HG02852 (cell line): ENCODE data around the gene C16orf89.
A peak's percentile ranks its signal among the peaks of the same experiment; 100 is the strongest.

Experiments
- ATAC-seq: cut with Tn5 transposase; IDR thresholded peaks from one replicate; pipeline ENCODE4 v1.9.1; 2021; ENCODE audit warnings: mild to moderate bottlenecking, moderate library complexity; ENCODE audit not compliant: unreplicated experiment

The C16orf89 gene

GRCh38 chr16:5033256-5034166, 32.2 kb downstream of the C16orf89 start, which contains the start of gene NAGPA:
Gene NAGPA (minus strand): TSS chr16:5033935. CDS start chr16:5033914, 21 bp downstream.
- ATAC-seq: peak; percentile 90

GRCh38 chr16:5032748-5033167, 33.0 kb downstream of the C16orf89 start:
- ATAC-seq: no peak

DNA sequence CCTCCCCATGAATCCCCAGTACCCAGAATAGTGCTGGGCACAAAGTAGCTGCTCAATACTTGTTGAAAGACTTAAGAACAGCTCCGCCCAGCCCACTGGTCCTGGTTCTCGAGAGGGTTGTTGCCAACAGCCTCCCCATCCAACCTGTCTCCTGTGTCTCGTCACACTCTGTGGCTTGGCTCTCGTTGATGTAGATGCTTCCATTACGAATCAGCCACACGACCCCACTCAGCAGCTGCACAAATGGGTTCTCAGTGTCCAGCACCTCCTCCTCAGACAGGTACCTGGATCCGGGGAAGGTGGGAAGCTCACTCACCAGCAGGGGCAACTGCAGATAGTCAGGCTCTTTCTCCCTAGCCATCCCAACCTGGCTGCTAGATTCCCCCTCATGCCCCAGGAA, 34.2 kb downstream of the C16orf89 start:
- ATAC-seq: no peak

GRCh38 chr16:5030251-5030870, 35.4 kb downstream of the C16orf89 start:
- ATAC-seq: no peak

DNA sequence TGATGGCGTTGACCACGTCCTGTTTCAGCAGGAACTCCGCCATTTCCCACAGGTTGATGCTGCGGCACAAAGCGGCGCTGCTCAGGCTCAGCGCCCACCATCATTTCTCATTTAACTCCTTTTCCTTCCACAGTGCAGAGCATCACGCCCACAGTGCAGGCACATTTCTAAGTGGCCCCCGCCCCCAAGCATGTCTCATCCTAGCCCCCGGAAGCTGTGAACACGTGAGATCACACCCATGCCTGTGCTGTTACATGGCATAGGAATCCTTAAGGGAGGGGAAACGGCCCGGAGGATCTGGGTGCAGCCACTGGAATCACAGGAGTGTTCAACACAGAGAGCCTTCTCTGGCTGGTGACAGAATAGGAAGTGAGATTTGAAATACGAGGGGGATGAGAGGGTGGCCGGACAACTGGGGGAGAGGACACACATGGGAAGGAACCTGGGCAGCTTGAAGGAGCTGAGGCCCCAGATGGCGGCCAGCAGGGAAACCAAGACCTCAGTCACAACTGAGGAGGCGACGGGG, 36.7 kb downstream of the C16orf89 start:
- no peak for ATAC-seq

DNA sequence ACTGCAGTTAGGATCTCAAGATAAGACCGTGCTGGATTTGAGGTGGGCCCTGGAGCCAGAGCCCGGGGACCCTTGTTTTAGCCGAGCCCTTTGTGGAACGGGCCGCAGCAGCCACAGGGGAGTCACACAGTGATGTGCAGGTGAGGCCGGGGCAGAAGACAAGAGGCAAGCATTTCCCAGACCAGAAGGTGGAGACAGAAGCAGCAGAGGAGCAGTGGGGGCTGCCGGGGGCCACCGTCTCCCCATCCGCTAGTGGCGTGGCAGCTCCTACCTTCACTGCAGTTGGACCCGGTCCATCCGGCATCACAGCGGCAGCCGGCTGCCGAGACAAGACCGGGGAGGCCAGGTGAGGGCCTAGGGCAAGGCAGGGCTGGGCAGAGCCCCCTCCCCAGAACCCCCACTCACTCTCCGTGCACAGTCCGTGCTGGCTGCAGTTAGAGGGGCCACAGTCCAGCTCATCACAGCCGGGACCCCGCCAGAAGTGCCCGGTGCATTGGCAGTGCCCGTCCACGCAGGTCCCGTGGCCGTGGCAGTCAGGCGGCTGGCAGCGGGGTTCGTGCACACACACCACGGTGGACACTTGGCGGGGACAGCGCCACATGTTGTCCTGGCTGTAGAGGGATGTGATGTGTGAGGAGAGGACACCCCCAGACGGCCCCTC, 38.1 kb downstream of the C16orf89 start:
- no peak for ATAC-seq

DNA sequence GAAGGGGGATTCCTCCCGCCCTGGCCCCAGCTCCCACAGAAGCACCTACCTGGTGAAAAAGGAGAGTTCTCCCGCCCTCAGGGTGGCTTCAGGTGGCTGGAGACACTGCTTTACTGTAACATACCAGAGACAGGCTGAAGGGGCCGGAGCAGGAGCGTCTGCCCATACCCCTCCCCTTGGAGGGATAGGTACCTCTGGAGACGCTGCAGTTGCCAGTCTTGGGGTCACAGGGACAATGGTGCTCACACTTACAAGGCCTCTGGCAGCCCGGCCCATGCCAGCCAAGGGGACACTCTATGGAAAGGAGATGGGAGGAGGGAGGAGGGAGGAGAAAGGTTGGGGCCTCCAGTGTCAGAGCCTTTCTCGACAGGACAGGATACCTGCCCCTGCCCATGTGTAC, 38.7 kb downstream of the C16orf89 start:
- no peak for ATAC-seq

- ATAC-seq: no peak
Measured at GRCh38 chr16:5026664-5027063, 39.1 kb downstream of the C16orf89 start.

DNA sequence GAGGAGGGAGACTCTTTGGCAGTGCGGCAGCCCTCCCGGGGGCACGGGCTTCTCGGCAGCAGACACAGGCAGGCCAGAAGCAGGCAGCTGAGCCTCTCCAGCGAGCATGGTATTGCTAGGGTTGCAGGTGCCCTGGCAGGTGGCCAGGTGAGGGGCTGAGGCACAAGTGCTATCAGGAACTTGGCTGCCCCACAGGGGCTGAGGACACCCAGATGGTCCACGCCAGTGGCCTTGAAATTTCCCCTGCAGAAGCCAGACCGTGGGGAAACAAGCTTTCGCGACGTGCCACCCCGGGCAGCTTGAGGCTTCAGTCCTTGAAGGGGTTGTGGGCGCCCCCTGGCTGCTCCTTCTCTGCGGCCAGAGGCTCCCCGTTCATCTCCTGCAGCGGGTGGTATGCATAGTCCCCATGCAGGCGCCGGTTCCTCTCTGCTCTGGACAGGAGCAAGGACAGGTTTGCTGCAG, 40.6 kb downstream of the C16orf89 start:
- no peak for ATAC-seq

- no peak for ATAC-seq
Measured at GRCh38 chr16:5024632-5025031, 41.1 kb downstream of the C16orf89 start.

GRCh38 chr16:5022521-5022920, 43.2 kb downstream of the C16orf89 start:
- no peak for ATAC-seq

DNA sequence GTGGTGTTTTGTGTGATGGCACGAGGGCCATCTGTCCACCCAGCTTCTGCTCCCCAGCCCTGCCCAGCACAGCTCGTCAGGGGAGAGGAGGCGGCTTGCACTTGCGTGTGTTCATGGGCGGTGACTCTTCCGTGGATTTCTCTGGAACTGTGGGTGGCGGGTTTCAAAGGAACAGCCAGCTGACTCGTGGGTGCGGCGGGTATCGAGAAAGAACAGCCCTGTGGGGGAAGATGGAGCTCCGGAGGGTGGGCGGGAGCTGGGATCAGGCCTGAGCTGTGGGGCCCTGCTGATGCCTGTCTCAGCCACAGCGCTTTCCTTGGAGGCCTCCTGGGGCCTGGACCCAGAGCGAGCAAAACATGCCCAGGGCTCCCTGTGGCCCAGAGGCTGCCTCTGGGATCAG, 45.2 kb downstream of the C16orf89 start:
- no peak for ATAC-seq

DNA sequence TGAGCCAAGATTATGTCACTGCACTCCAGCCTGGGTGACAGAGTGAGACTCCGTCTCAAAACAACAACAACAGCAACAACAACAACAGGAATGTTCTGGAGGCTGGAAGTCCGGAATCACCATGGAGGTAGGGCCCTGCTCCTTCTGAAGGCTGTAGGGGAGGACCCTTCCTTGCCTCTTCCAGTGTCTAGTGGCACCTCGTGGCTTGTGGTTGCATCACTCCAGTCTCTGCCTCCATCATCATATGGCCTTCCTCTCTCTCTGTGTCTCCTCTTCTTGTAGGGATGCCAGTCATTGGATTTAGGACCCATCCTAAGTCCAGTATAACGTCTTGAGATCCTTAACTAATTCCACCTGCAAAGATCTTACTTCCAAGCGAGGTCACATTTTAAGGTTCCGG, 46.0 kb downstream of the C16orf89 start:
- ATAC-seq: no peak

- ATAC-seq: no peak
Measured at GRCh38 chr16:5018793-5019192, 47.0 kb downstream of the C16orf89 start.

DNA sequence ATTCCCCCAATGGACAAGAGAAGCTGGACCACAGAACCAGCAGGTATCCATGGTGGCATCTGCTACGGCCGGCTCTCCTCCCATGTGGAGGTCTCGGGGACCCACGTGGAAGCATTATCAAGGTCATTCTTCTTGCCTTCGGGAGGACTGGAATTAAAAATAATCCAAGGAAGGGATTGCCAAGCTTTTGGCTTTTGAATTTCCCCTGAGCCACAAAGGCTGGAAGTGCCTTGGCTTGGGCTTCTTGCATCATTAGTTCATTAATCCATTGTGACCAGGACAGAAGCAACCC, 48.1 kb downstream of the C16orf89 start:
- no peak for ATAC-seq

DNA sequence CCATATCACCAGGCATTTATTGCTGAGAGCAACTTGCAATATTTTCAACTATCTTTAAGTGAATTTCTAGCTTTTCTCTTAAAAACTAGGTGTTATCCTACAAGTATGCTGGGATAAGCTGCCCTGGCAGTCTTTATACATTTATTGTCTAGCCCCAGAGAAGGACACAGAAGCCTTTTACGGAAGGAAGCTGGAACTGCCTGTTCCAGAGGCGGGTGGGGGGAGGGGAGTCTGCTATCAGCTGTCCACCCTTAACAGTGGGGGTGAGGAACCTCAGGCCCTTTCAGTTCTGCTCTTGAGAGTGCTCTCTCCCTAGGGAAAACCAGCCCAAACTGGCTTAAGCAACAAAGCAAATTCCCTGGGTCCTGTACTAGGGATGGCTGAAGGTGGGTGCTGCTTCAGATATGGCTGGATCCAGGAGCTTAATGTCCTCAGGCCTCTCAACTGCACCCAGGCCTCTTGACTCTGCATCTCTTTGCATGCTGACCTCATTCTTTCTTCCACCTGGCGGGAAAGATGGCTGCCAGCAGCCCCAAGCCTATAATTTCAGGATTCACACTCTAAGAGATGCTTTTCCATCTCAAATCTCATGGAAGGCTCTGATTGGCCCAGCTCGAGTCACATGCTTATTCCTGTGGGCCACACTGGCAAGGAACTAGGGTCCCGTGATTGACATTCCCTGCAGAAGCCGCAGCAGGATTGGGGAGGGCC, 48.6 kb downstream of the C16orf89 start:
- ATAC-seq: no peak

DNA sequence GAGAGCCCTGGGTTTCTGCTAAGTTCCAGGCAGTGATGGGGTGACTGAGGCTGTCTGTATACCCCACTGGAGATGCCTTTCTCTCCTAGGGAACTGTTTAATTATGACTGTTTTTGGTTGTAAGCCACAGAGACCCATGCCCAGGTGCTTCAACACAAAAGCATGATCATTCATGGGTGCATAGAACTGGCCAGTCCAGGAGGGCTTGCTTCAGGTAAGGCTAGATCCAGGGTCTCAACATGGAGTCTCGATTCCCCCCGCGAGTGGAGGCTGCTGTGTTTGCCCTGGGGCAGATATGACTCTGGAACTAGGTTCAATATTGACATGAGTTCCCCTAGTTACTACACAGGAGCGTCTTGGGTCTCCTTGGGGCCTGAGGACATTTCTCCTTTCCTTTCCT, 49.9 kb downstream of the C16orf89 start:
- no peak for ATAC-seq

GRCh38 chr16:5015351-5015750, 50.4 kb downstream of the C16orf89 start:
- no peak for ATAC-seq

- no peak for ATAC-seq
Measured at GRCh38 chr16:5012887-5013286, 52.9 kb downstream of the C16orf89 start.

- ATAC-seq: no peak
Measured at GRCh38 chr16:5011637-5012036, 54.1 kb downstream of the C16orf89 start.
